Naive thymus-derived CD4-positive, alpha-beta T cell (primary cell): ENCODE data around the gene ATP6V0C. TPM values are rescaled to one million over a fixed set of nuclear protein-coding genes. Genes with fewer than 3 reads are reported as not detected.
"Not testable (repeated sequence)": the region's sequence is repeated elsewhere in the genome, so short reads cannot be mapped to it uniquely, and the experiment has no call there.

Source experiments
- ATAC-seq: fragments of 150-1000 bp; cut with Tn5 transposase; 2 replicates; pipeline ENCODE4 v1.10.0; 2021; ENCODE audit warnings: mild to moderate bottlenecking, moderate library complexity
- CTCF ChIA-PET: fragments of 350-600 bp; sonication (Branson Sonifier 250); formaldehyde crosslinking; loops from one replicate; lab custom pipeline; 2021; ENCODE audit warnings: antibody characterized with exemption; lab: Charles Lee
- POLR2A ChIA-PET: fragments of 350-600 bp; sonication (Branson Sonifier 250); formaldehyde crosslinking; loops from one replicate; lab custom pipeline; 2021; ENCODE audit warnings: antibody characterized with exemption, inconsistent platforms; lab: Charles Lee
- DNase-seq, 9 donors: peaks; one replicate each; pipeline versions ENCODE4 v3.0.0 to v3.0.0-alpha.2; 2020 to 2022; ENCODE audit warnings: mixed read lengths in 1 of 9
- H3K27ac ChIP-seq: one replicate; pipeline ENCODE4 v1.7.0; 2013; ENCODE audit warnings: mild to moderate bottlenecking, low read depth, low read length, moderate library complexity
- H3K27me3 ChIP-seq, 2 donors: one replicate each; pipeline ENCODE4 v1.7.0; 2013; ENCODE audit warnings: low read length in 2 of 2, mild to moderate bottlenecking in 2 of 2, moderate library complexity in 2 of 2; ENCODE audit not compliant: control insufficient read depth in 2 of 2, insufficient read depth in 2 of 2
- H3K36me3 ChIP-seq, 3 experiments: 1 replicate in 2 of 3; 2 replicates in 1 of 3; pipeline ENCODE4 v1.7.0; 2013; ENCODE audit warnings: low read length in 3 of 3, mild to moderate bottlenecking in 3 of 3, moderate library complexity in 1 of 3; ENCODE audit not compliant: insufficient read depth in 3 of 3, control insufficient read depth in 2 of 3
- H3K4me1 ChIP-seq, 2 donors: one replicate each; pipeline ENCODE4 v1.7.0; 2013; ENCODE audit warnings: low read length in 2 of 2, mild to moderate bottlenecking in 2 of 2, moderate library complexity in 1 of 2; ENCODE audit not compliant: control insufficient read depth in 2 of 2, insufficient read depth in 2 of 2
- H3K4me3 ChIP-seq: 2 replicates; pipeline ENCODE4 v1.7.0; 2013; ENCODE audit warnings: mild to moderate bottlenecking, low read length
- H3K9me3 ChIP-seq, 3 experiments: 1 replicate in 2 of 3; 2 replicates in 1 of 3; pipeline ENCODE4 v1.7.0; 2013; ENCODE audit warnings: low read length in 3 of 3; ENCODE audit not compliant: control insufficient read depth in 2 of 3
- H3K27ac Mint-ChIP-seq, 9 donors: one replicate each; pipeline ENCODE4 v1.8.0; 2020 to 2022; ENCODE audit warnings: mixed read lengths in 9 of 9, mild to moderate bottlenecking in 8 of 9, moderate library complexity in 5 of 9, inconsistent platforms in 2 of 9
- H3K27me3 Mint-ChIP-seq, 5 donors: one replicate each; pipeline ENCODE4 v1.8.0; 2021 to 2022; ENCODE audit warnings: mixed read lengths in 5 of 5, mild to moderate bottlenecking in 1 of 5
- H3K36me3 Mint-ChIP-seq, 5 donors: one replicate each; pipeline ENCODE4 v1.8.0; 2020 to 2022; ENCODE audit warnings: mixed read lengths in 5 of 5, mild to moderate bottlenecking in 3 of 5, inconsistent platforms in 1 of 5
- H3K4me1 Mint-ChIP-seq, 7 donors: one replicate each; pipeline ENCODE4 v1.8.0; 2020 to 2022; ENCODE audit warnings: mixed read lengths in 7 of 7, mild to moderate bottlenecking in 3 of 7, inconsistent platforms in 1 of 7
- H3K4me3 Mint-ChIP-seq, 10 donors: one replicate each; pipeline ENCODE4 v1.8.0; 2020 to 2022; ENCODE audit warnings: mild to moderate bottlenecking in 10 of 10, mixed read lengths in 10 of 10, moderate library complexity in 6 of 10, inconsistent platforms in 2 of 10
- H3K9me3 Mint-ChIP-seq, 11 donors: one replicate each; pipeline ENCODE4 v1.8.0; 2020 to 2022; ENCODE audit warnings: mixed read lengths in 11 of 11, mild to moderate bottlenecking in 4 of 11, inconsistent platforms in 1 of 11, moderate library complexity in 1 of 11
- intact Hi-C, 2 donors: fragments of 100-400 bp; cut with micrococcal nuclease; formaldehyde crosslinking; loops; one replicate each; pipeline ENCODE4 v1.15.1; 2023
- polyA plus RNA-seq, 2 donors: library from polyadenylated mRNA; unstranded; fragments of 300-500 nt; fragmentation: Illumina TruSeq; gene quantifications; one replicate each; pipeline ENCODE4 v1.2.3, GENCODE V29; 2021
- total RNA-seq, 6 experiments: library from RNA in 5 of 6; stranded (reverse) in 5 of 6; gene quantifications; 1 replicate in 5 of 6; 2 replicates in 1 of 6; pipeline ENCODE4 v1.2.3 and lab custom pipeline; 2021 to 2026

The ATP6V0C gene
- total and polyA plus RNA-seq, 7 experiments from 2014 or later: 76.5 to 303 (median 108) TPM

- H3K36me3 Mint-ChIP-seq, intact Hi-C loops, H3K27ac ChIP-seq, H3K9me3 Mint-ChIP-seq, H3K36me3 ChIP-seq, CTCF ChIA-PET, H3K27me3 ChIP-seq, POLR2A ChIA-PET, H3K4me3 ChIP-seq, H3K9me3 ChIP-seq, H3K27me3 Mint-ChIP-seq, ATAC-seq: not testable (repeated sequence)
- DNase-seq: peak in 1 of 9 donors; percentile 3
- peaks cover 31 to 65% (median 39%) of the 10 kb centered on the region in 7 donors for H3K4me1 Mint-ChIP-seq
- H3K4me1 ChIP-seq: peaks cover 0 to 14% of the 10 kb centered on the region in 2 donors
- peak overlapping the region in 4 of 9 donors; percentile 17 to 53 (median 50) for H3K27ac Mint-ChIP-seq
- H3K4me3 Mint-ChIP-seq: peak overlapping the region in 7 of 10 donors; percentile 21 to 86 (median 50)
These were observed 27.7 kb downstream of the ATP6V0C start for GRCh38 chr16:2541409-2541808.

DNA sequence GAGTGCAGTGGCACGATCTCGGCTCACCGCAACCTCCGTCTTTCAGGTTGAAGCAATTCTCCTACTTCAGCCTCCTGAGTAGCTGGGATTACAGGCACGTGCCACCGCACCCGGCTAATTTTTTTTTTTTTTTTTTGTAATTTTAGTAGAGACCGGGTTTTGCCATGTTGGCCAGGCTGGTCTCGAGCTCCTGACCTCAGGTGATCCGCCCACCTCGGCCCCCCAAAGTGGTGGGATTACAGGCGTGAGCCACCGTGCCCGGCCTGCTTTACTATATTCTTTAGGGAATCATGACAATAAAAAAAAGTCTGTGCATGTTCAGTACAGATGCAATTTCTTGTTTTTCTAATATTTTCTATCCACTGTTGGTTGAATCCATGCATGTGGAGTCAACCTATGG lies 30.0 kb downstream of the ATP6V0C start:
- H3K9me3 Mint-ChIP-seq: not testable (repeated sequence)

GRCh38 chr16:2550283-2550878 lies 36.6 kb downstream of the ATP6V0C start:
- H3K27ac ChIP-seq, POLR2A ChIA-PET, DNase-seq, H3K4me3 ChIP-seq, H3K27me3 Mint-ChIP-seq, H3K4me3 Mint-ChIP-seq, ATAC-seq, H3K4me1 ChIP-seq, H3K9me3 ChIP-seq, H3K27me3 ChIP-seq, H3K36me3 Mint-ChIP-seq, intact Hi-C loops, H3K36me3 ChIP-seq, H3K27ac Mint-ChIP-seq, H3K9me3 Mint-ChIP-seq, CTCF ChIA-PET: not testable (repeated sequence)
- peaks cover 0 to 11% (median 4%) of the 10 kb centered on the region in 7 donors for H3K4me1 Mint-ChIP-seq

More for the DNA sequence above, 30.0 kb downstream of the ATP6V0C start:
- peaks cover 21 to 58% (median 32%) of the 10 kb centered on the region in 7 donors for H3K4me1 Mint-ChIP-seq
- POLR2A ChIA-PET, intact Hi-C loops, H3K4me3 ChIP-seq, H3K9me3 ChIP-seq, H3K4me1 ChIP-seq, H3K27me3 ChIP-seq, ATAC-seq, H3K27me3 Mint-ChIP-seq, H3K36me3 ChIP-seq, H3K36me3 Mint-ChIP-seq, H3K27ac ChIP-seq, H3K4me3 Mint-ChIP-seq, H3K27ac Mint-ChIP-seq: not testable (repeated sequence)
- CTCF ChIA-PET: interaction anchor here (0.6 kb wide), 1 partner anchor 29 kb away, joined by 3 read pairs; no protein-coding TSS in a partner anchor
- peak in 1 of 9 donors; percentile 3 for DNase-seq

DNA sequence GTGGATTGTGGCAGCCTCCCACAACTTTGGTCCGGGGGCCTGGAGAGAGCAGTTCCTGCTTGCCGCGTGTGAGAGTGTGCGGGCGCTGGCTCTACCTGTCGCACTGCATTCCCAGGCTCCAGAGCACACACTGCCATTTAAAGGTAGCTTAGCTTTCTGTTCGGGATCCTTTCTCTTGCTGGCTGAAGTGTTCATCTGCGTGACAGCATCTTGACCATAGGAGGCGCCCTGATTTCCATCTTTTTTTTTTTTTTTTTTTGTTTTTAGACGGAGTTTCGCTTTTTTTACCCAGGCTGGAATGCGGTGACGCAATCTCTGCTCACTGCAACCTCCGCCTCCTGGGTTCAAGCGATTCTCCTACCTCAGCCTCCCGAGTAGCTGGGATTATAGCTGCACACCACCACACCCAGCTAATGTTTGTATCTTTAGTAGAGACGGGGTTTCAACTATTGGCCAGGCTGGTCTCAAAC lies 37.7 kb downstream of the ATP6V0C start:
- ATAC-seq, DNase-seq, H3K36me3 Mint-ChIP-seq, POLR2A ChIA-PET, H3K4me3 ChIP-seq, H3K27me3 ChIP-seq, H3K4me1 ChIP-seq, H3K36me3 ChIP-seq, H3K4me1 Mint-ChIP-seq, H3K9me3 ChIP-seq, intact Hi-C loops, CTCF ChIA-PET, H3K27me3 Mint-ChIP-seq, H3K27ac ChIP-seq, H3K9me3 Mint-ChIP-seq, H3K4me3 Mint-ChIP-seq: not testable (repeated sequence)
- peak overlapping the region in 1 of 9 donors; percentile 26 for H3K27ac Mint-ChIP-seq

DNA sequence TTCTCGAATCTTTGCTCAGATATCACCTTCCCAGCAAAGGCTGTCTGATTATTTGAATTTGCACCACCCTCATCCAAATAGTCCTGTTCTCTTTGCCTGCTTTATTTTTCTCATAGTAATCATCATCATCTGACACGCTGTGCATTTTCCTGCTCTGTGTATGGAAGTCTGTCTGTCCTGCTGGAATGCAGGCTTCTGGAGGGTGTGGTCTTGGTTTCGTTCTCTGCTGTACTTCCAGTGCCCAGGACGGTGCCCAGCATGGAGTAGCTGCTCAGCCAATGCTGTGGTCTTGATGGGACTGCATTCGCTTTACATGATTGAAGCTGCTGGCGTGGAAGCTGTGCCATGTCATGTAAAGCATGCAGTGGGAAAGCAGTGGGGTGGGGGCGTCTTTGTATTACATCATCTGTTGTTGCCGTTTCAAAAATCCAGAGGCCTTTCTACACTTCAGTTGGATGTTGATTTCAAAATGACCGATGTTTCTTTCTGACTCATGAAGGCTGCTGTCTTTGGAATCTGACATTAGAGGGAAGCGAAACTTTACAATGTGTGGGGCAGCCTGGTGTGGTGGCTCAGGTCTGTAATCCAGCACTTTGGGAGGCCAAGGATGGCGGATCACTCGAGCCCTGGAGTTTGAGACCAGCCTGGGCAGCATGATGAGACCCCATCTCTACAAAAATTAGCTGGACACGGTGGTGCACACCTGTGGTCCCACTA lies 41.1 kb downstream of the ATP6V0C start:
- H3K36me3 ChIP-seq, H3K27ac ChIP-seq, H3K4me3 ChIP-seq, POLR2A ChIA-PET, H3K4me1 ChIP-seq, DNase-seq, H3K9me3 Mint-ChIP-seq, H3K36me3 Mint-ChIP-seq, H3K27me3 ChIP-seq, H3K9me3 ChIP-seq, CTCF ChIA-PET, intact Hi-C loops, H3K27me3 Mint-ChIP-seq, H3K27ac Mint-ChIP-seq, H3K4me3 Mint-ChIP-seq, H3K4me1 Mint-ChIP-seq: not testable (repeated sequence)
- peak; percentile 75 for ATAC-seq

- POLR2A ChIA-PET, H3K36me3 Mint-ChIP-seq, H3K9me3 Mint-ChIP-seq, H3K27ac ChIP-seq, CTCF ChIA-PET, H3K4me1 ChIP-seq, ATAC-seq, H3K27ac Mint-ChIP-seq, H3K27me3 Mint-ChIP-seq, DNase-seq, H3K4me3 ChIP-seq, intact Hi-C loops, H3K36me3 ChIP-seq, H3K9me3 ChIP-seq, H3K4me3 Mint-ChIP-seq, H3K4me1 Mint-ChIP-seq, H3K27me3 ChIP-seq: not testable (repeated sequence)
These were observed 43.4 kb downstream of the ATP6V0C start for GRCh38 chr16:2557150-2557549.
